Measurements from ENCODE around the gene ANKMY1. TPM values are rescaled to one million over a fixed set of nuclear protein-coding genes. Genes with fewer than 3 reads are reported as not detected.
"Not testable (repeated sequence)": the region's sequence is repeated elsewhere in the genome, so short reads cannot be mapped to it uniquely, and the experiment has no call there.

The ANKMY1 gene
- total RNA-seq, 2 donors from 2014 or later = 15.4 to 22.1 TPM

- H3K27ac Mint-ChIP-seq = no peak overlapping the region
- H3K36me3 Mint-ChIP-seq = peaks cover 57 to 78% of the 10 kb centered on the region in 2 donors
- DNase-seq (ENCODE audit: low spot score in 2 of 2) (no peak), ATAC-seq (no peak)
- H3K9me3 Mint-ChIP-seq = peaks cover 14 to 42% of the 10 kb centered on the region in 2 donors
Measured at GRCh38 chr2:240525802-240526201, 32.0 kb downstream of the ANKMY1 start.

- Mint-ChIP-seq H3K9me3 (peaks cover 14 to 37% of the 10 kb centered on the region in 2 donors), H3K27ac (no peak overlapping the region), H3K36me3 (peaks cover 57 to 73% of the 10 kb centered on the region in 2 donors)
- ATAC-seq = no peak
- DNase-seq (ENCODE audit: low spot score in 2 of 2) = no peak
Measured at GRCh38 chr2:240524963-240525718, 32.6 kb downstream of the ANKMY1 start.

GRCh38 chr2:240523451-240524281 is 34.1 kb downstream of the ANKMY1 start:
- ATAC-seq = no peak
- peaks cover 49 to 60% of the 10 kb centered on the region in 2 donors for H3K36me3 Mint-ChIP-seq

GRCh38 chr2:240522406-240522805 is 35.4 kb downstream of the ANKMY1 start:
- H3K36me3 Mint-ChIP-seq = peaks cover 46 to 53% of the 10 kb centered on the region in 2 donors
- no peak overlapping the region for H3K27ac Mint-ChIP-seq
- peaks cover 8 to 20% of the 10 kb centered on the region in 2 donors for H3K9me3 Mint-ChIP-seq
- DNase-seq (ENCODE audit: low spot score in 2 of 2) (no peak), ATAC-seq (no peak)

More at GRCh38 chr2:240523451-240524281, 34.1 kb downstream of the ANKMY1 start:
- Mint-ChIP-seq H3K27ac (peak overlapping the region in 1 of 2 donors; percentile 19), H3K9me3 (peaks cover 11 to 29% of the 10 kb centered on the region in 2 donors)
- DNase-seq (ENCODE audit: low spot score in 2 of 2) = no peak

GRCh38 chr2:240521885-240522284 is 35.9 kb downstream of the ANKMY1 start:
- not testable (repeated sequence) for DNase-seq (ENCODE audit: low spot score in 2 of 2)

GRCh38 chr2:240520974-240521350 is 36.8 kb downstream of the ANKMY1 start:
- Mint-ChIP-seq H3K27ac (no peak overlapping the region), H3K36me3 (peaks cover 34 to 40% of the 10 kb centered on the region in 2 donors), H3K9me3 (peaks cover 2 to 15% of the 10 kb centered on the region in 2 donors)
- no peak for ATAC-seq
- no peak for DNase-seq (ENCODE audit: low spot score in 2 of 2)

More at GRCh38 chr2:240521885-240522284, 35.9 kb downstream of the ANKMY1 start:
- not testable (repeated sequence) for H3K27ac Mint-ChIP-seq, ATAC-seq
- peaks cover 3 to 15% of the 10 kb centered on the region in 2 donors for H3K9me3 Mint-ChIP-seq
- peaks cover 41 to 48% of the 10 kb centered on the region in 2 donors for H3K36me3 Mint-ChIP-seq

GRCh38 chr2:240520130-240520973 is 37.4 kb downstream of the ANKMY1 start:
- H3K36me3 Mint-ChIP-seq = peaks cover 30 to 35% of the 10 kb centered on the region in 2 donors
- H3K27ac Mint-ChIP-seq = no peak overlapping the region
- H3K9me3 Mint-ChIP-seq = peaks cover 2 to 11% of the 10 kb centered on the region in 2 donors
- ATAC-seq (peak; percentile 18 to 24), DNase-seq (ENCODE audit: low spot score in 2 of 2) (no peak)

GRCh38 chr2:240519396-240520129 is 38.2 kb downstream of the ANKMY1 start:
- peaks cover 22 to 27% of the 10 kb centered on the region in 2 donors for H3K36me3 Mint-ChIP-seq
- DNase-seq (ENCODE audit: low spot score in 2 of 2) (no peak), ATAC-seq (no peak)
- no peak overlapping the region for H3K27ac Mint-ChIP-seq
- peaks cover 2 to 4% of the 10 kb centered on the region in 2 donors for H3K9me3 Mint-ChIP-seq

- H3K9me3 Mint-ChIP-seq = peaks cover 2 to 4% of the 10 kb centered on the region in 2 donors
- H3K36me3 Mint-ChIP-seq = peaks cover 17 to 21% of the 10 kb centered on the region in 2 donors
- DNase-seq (ENCODE audit: low spot score in 2 of 2) (no peak), ATAC-seq (no peak)
- no peak overlapping the region for H3K27ac Mint-ChIP-seq
Measured at GRCh38 chr2:240518981-240519380, 38.8 kb downstream of the ANKMY1 start.

- ATAC-seq = no peak
- no peak overlapping the region for H3K27ac Mint-ChIP-seq
Measured at GRCh38 chr2:240517342-240517741, 40.4 kb downstream of the ANKMY1 start.

GRCh38 chr2:240514631-240515030 is 43.2 kb downstream of the ANKMY1 start:
- DNase-seq (ENCODE audit: low spot score in 2 of 2) (no peak), ATAC-seq (no peak)
- H3K9me3 Mint-ChIP-seq = no peaks in the 10 kb centered on the region
- H3K36me3 Mint-ChIP-seq = no peaks in the 10 kb centered on the region
- H3K27ac Mint-ChIP-seq = peak overlapping the region; percentile 13 to 84

More at GRCh38 chr2:240517342-240517741, 40.4 kb downstream of the ANKMY1 start:
- peaks cover 7 to 9% of the 10 kb centered on the region in 2 donors for H3K36me3 Mint-ChIP-seq
- no peak for DNase-seq (ENCODE audit: low spot score in 2 of 2)
- peaks cover 1 to 2% of the 10 kb centered on the region in 2 donors for H3K9me3 Mint-ChIP-seq

GRCh38 chr2:240513549-240514287 is 44.1 kb downstream of the ANKMY1 start:
- ATAC-seq = peak; percentile 98 to 99
- Mint-ChIP-seq H3K27ac (peak overlapping the region; percentile 13 to 84), H3K36me3 (no peaks in the 10 kb centered on the region), H3K9me3 (no peaks in the 10 kb centered on the region)
- DNase-seq (ENCODE audit: low spot score in 2 of 2) = peak; percentile 80 to 86

- H3K36me3 Mint-ChIP-seq = no peaks in the 10 kb centered on the region
- no peaks in the 10 kb centered on the region for H3K9me3 Mint-ChIP-seq
- ATAC-seq = no peak
- no peak for DNase-seq (ENCODE audit: low spot score in 2 of 2)
- peak overlapping the region; percentile 13 to 40 for H3K27ac Mint-ChIP-seq
Measured at GRCh38 chr2:240512666-240513535, 44.9 kb downstream of the ANKMY1 start.

- ATAC-seq (no peak), DNase-seq (ENCODE audit: low spot score in 2 of 2) (no peak)
- no peaks in the 10 kb centered on the region for H3K36me3 Mint-ChIP-seq
- no peaks in the 10 kb centered on the region for H3K9me3 Mint-ChIP-seq
- H3K27ac Mint-ChIP-seq = no peak overlapping the region
Measured at GRCh38 chr2:240512109-240512485, 45.7 kb downstream of the ANKMY1 start.
